HFFc6 (cell line): ENCODE results near the gene CACNA2D1. TPM values are rescaled to one million over a fixed set of nuclear protein-coding genes. Genes with fewer than 3 reads are reported as not detected.

Source experiments
- DNase-seq: peaks from one replicate; pipeline ENCODE4 v3.0.0-alpha.2; 2018
- H3K27ac Mint-ChIP-seq: 2 replicates; pipeline ENCODE4 v1.8.0; 2020; ENCODE audit warnings: mild to moderate bottlenecking, mixed read lengths
- H3K27me3 Mint-ChIP-seq: 2 replicates; pipeline ENCODE4 v1.8.0; 2021; ENCODE audit warnings: mild to moderate bottlenecking, moderate library complexity, mixed read lengths; ENCODE audit not compliant: insufficient read depth
- H3K36me3 Mint-ChIP-seq: 2 replicates; pipeline ENCODE4 v1.8.0; 2021; ENCODE audit warnings: low read depth, mixed read lengths
- H3K4me1 Mint-ChIP-seq: 2 replicates; pipeline ENCODE4 v1.8.0; 2020; ENCODE audit warnings: low read depth, mixed read lengths
- H3K4me3 Mint-ChIP-seq: 2 replicates; pipeline ENCODE4 v1.8.0; 2020; ENCODE audit warnings: mild to moderate bottlenecking, moderate library complexity, mixed read lengths
- H3K9me3 Mint-ChIP-seq: 2 replicates; pipeline ENCODE4 v1.8.0; 2020; ENCODE audit warnings: mild to moderate bottlenecking, mixed read lengths
- CTCF ChIP-seq: fragments of 200-600 bp; sonication (generic); IDR thresholded peaks from 2 replicates; pipeline ENCODE4 v1.5.0; 2021; ENCODE audit warnings: antibody characterized with exemption, mild to moderate bottlenecking
- total RNA-seq, 6 experiments: library from RNA; stranded (reverse); fragmentation: NEBNext Ultra II Directional; extraction: Animal tissue kit (Norgen Biotek cat#: 25700); gene quantifications; 2 replicates in 1 of 6; 3 replicates in 5 of 6; pipeline ENCODE4 v1.2.3, GENCODE V29; 2021

The CACNA2D1 gene
- total RNA-seq, 6 experiments from 2014 or later = 34.9 to 43.6 (median 36.8) TPM

- no peak for TF ChIP-seq CTCF
- DNase-seq = no peak
- Mint-ChIP-seq H3K9me3 (no peaks in the 10 kb centered on the region), H3K27ac (no peak overlapping the region), H3K27me3 (no peaks in the 10 kb centered on the region; the same call in 1 of the 2 replicates), H3K4me3 (no peak overlapping the region), H3K4me1 (peaks cover 31% of the 10 kb centered on the region), H3K36me3 (no peaks in the 10 kb centered on the region)
Observed at GRCh38 chr7:81925530-81925929, 518.0 kb downstream of the CACNA2D1 start.

- no peak overlapping the region for H3K27ac Mint-ChIP-seq
- no peaks in the 10 kb centered on the region for H3K36me3 Mint-ChIP-seq
- H3K9me3 Mint-ChIP-seq = no peaks in the 10 kb centered on the region
- TF ChIP-seq CTCF = no peak
- no peak overlapping the region for H3K4me3 Mint-ChIP-seq
- H3K4me1 Mint-ChIP-seq = peaks cover 27% of the 10 kb centered on the region
- DNase-seq = no peak
- H3K27me3 Mint-ChIP-seq = no peaks in the 10 kb centered on the region; the same call in 1 of the 2 replicates
Observed at GRCh38 chr7:81924494-81924893, 519.1 kb downstream of the CACNA2D1 start.

- Mint-ChIP-seq H3K4me1 (no peaks in the 10 kb centered on the region), H3K4me3 (no peak overlapping the region)
Observed at GRCh38 chr7:81919494-81919893, 524.1 kb downstream of the CACNA2D1 start.

GRCh38 chr7:81908220-81908619, 535.4 kb downstream of the CACNA2D1 start:
- Mint-ChIP-seq H3K27ac (no peak overlapping the region), H3K27me3 (no peaks in the 10 kb centered on the region)
- no peak for DNase-seq

More at GRCh38 chr7:81919494-81919893, 524.1 kb downstream of the CACNA2D1 start:
- H3K27me3 Mint-ChIP-seq = no peaks in the 10 kb centered on the region
- H3K36me3 Mint-ChIP-seq = no peaks in the 10 kb centered on the region
- H3K9me3 Mint-ChIP-seq = peaks cover 3% of the 10 kb centered on the region; the same call in 1 of the 2 replicates
- no peak for DNase-seq
- TF ChIP-seq CTCF = no peak
- H3K27ac Mint-ChIP-seq = no peak overlapping the region

GRCh38 chr7:81903115-81903514, 540.5 kb downstream of the CACNA2D1 start:
- DNase-seq = no peak
- TF ChIP-seq CTCF = no peak
- H3K36me3 Mint-ChIP-seq = no peaks in the 10 kb centered on the region
- H3K4me1 Mint-ChIP-seq = peaks cover 3% of the 10 kb centered on the region; the same call in 1 of the 2 replicates
- peaks cover 7% of the 10 kb centered on the region for H3K27me3 Mint-ChIP-seq
- no peak overlapping the region for H3K27ac Mint-ChIP-seq
- H3K9me3 Mint-ChIP-seq = peaks cover 1% of the 10 kb centered on the region; the same call in 1 of the 2 replicates
- H3K4me3 Mint-ChIP-seq = no peak overlapping the region

More at GRCh38 chr7:81908220-81908619, 535.4 kb downstream of the CACNA2D1 start:
- peaks cover 9% of the 10 kb centered on the region; the same call in 1 of the 2 replicates for H3K4me1 Mint-ChIP-seq
- H3K4me3 Mint-ChIP-seq = no peak overlapping the region; the same call in 1 of the 2 replicates
- peaks cover under 1% of the 10 kb centered on the region; the same call in 1 of the 2 replicates for H3K36me3 Mint-ChIP-seq
- peaks cover 1% of the 10 kb centered on the region; the same call in 1 of the 2 replicates for H3K9me3 Mint-ChIP-seq
- TF ChIP-seq CTCF = no peak

GRCh38 chr7:81902536-81902935, 541.0 kb downstream of the CACNA2D1 start:
- H3K27ac Mint-ChIP-seq = no peak overlapping the region
- DNase-seq = no peak
- H3K4me1 Mint-ChIP-seq = no peaks in the 10 kb centered on the region
- peaks cover 7% of the 10 kb centered on the region for H3K27me3 Mint-ChIP-seq
- peaks cover 4% of the 10 kb centered on the region; the same call in 1 of the 2 replicates for H3K9me3 Mint-ChIP-seq
- H3K36me3 Mint-ChIP-seq = no peaks in the 10 kb centered on the region
- no peak overlapping the region for H3K4me3 Mint-ChIP-seq
- TF ChIP-seq CTCF = no peak
